ENCODE measurements around the gene FAM53A.

FAM53A gene

GRCh38 chr4:1721003-1721665 lies 37.0 kb upstream of the FAM53A start, which contains the start of the genes TACC3 and TMEM129 (continued):
- TF ChIP-seq ZBTB44 (tag by site-specific recombination; IDR thresholded peaks at IDR 0.05) (0 out of 2 replicates have a peak, but pooled peaks have one; percentile 9), YY1 (tag by site-specific recombination; IDR thresholded peaks at IDR 0.05) (no peak), ZNF585B (tag by site-specific recombination; IDR thresholded peaks at IDR 0.05) (no peak), TSHZ1 (tag by site-specific recombination; IDR thresholded peaks at IDR 0.05; ENCODE audit: borderline replicate concordance) (no peak), ZNF704 (tag by site-specific recombination; IDR thresholded peaks at IDR 0.05) (no peak), ZNF366 (tag by site-specific recombination; conservative IDR thresholded peaks at IDR 0.05) (no peak), ZNF555 (tag by site-specific recombination; conservative IDR thresholded peaks at IDR 0.05) (no peak), PATZ1 (tag by site-specific recombination; IDR thresholded peaks at IDR 0.05) (peak; percentile 50; the same call in 1 of the 2 replicates), ZNF433 (tag by site-specific recombination; IDR thresholded peaks at IDR 0.05; ENCODE audit: low read depth) (no peak), ZBTB49 (tag by site-specific recombination; IDR thresholded peaks at IDR 0.05; ENCODE audit: low read depth) (no peak), ZNF23 (tag by site-specific recombination; IDR thresholded peaks at IDR 0.05; ENCODE audit: borderline replicate concordance) (no peak)

- CTCF ChIA-PET, result interaction anchor here (1.2 kb wide), 1 partner anchor 27 kb away, joined by 7 read pairs; no protein-coding TSS in a partner anchor
- peaks cover 9 to 61% of the 10 kb centered on the region in 2 experiments; a peak in 2 of 3 replicates for H3K36me3 ChIP-seq (ENCODE audit: control insufficient read depth in 2 of 2, insufficient read depth in 1 of 2, low read length in 2 of 2)
- TF ChIP-seq OVOL3 (tag by site-specific recombination; IDR thresholded peaks at IDR 0.05), result 0 out of 2 replicates have a peak, but pooled peaks have one; percentile 10
- 0 out of 2 replicates have a peak, but pooled peaks have one; percentile 28 for TF ChIP-seq KLF16 (tag by site-specific recombination; IDR thresholded peaks at IDR 0.05)
- peak; percentile 98 for TF ChIP-seq ZNF335 (tag by site-specific recombination; conservative IDR thresholded peaks at IDR 0.05)
- TF ChIP-seq ZBTB20 (tag by site-specific recombination; IDR thresholded peaks at IDR 0.05), result 0 out of 2 replicates have a peak, but pooled peaks have one; percentile 55
- TF ChIP-seq ZBTB26 (tag by site-specific recombination; optimal IDR thresholded peaks at IDR 0.05), result peak; percentile 69
- peak; percentile 81; the same call in 1 of the 2 replicates for TF ChIP-seq PATZ1 (tag by site-specific recombination; IDR thresholded peaks at IDR 0.05)
- TF ChIP-seq EGR2 (tag by site-specific recombination; IDR thresholded peaks at IDR 0.05; ENCODE audit: low read depth), result peak; percentile 37; the same call in 1 of the 2 replicates
Measured at GRCh38 chr4:1720163-1720983, 36.3 kb upstream of the FAM53A start.

More at GRCh38 chr4:1720163-1720983, 36.3 kb upstream of the FAM53A start:
- Histone ChIP-seq H3K4me1 (ENCODE audit: control insufficient read depth, insufficient read depth, low read length) (no peaks in the 10 kb centered on the region), H3K9me3 (ENCODE audit: control insufficient read depth, insufficient read depth, low read depth, low read length) (no peaks in the 10 kb centered on the region), H3K27ac (ENCODE audit: extremely low read depth, low read depth, low read length) (peak overlapping the region; percentile 88), H3K4me3 (ENCODE audit: low read depth, low read length) (peak overlapping the region; percentile 78)
- POLR2A ChIA-PET, result interaction anchor here (0.6 to 3.4 kb wide), 10 partner anchors 8 to 150 kb away, joined by 3 to 44 read pairs (median 4); partner anchors contain the start of genes NSD2 and SLBP

Data from HEK293 (cell line).